ENCODE measurements around the gene ZNF662.

GRCh38 chr3:42872718-42873117 lies 33.2 kb upstream of the ZNF662 start:
- TF ChIP-seq POLR2A (IDR thresholded peaks at IDR 0.05) (no peak), POLR2AphosphoS5 (IDR thresholded peaks at IDR 0.05) (no peak), CTCF (IDR thresholded peaks at IDR 0.05) (no peak)

All from gastroesophageal sphincter (tissue), 3 donors.